G401.6 (cell line): ENCODE measurements around the gene HBA2.
"Not testable (repeated sequence)": the region's sequence is repeated elsewhere in the genome, so short reads cannot be mapped to it uniquely, and the experiment has no call there.

ENCODE experiments used
- FAIRE-seq: peaks from 2 replicates; lab custom pipeline; 2012; peaks lifted over from hg19 to GRCh38; lab: Jason Lieb, UNC

Gene HBA2

GRCh38 chr16:175011-175949 is 2.6 kb downstream of the HBA2 start:
- FAIRE-seq = no peak

- not testable (repeated sequence) for FAIRE-seq
Measured at GRCh38 chr16:176006-176405, 3.3 kb downstream of the HBA2 start.

GRCh38 chr16:176477-177382 is 4.1 kb downstream of the HBA2 start, which contains the start of gene HBA1:
TSS of gene HBA1 (plus strand) at chr16:176680. CDS start at chr16:176717, 37 bp downstream.
- not testable (repeated sequence) for FAIRE-seq

GRCh38 chr16:177394-177822 is 4.7 kb downstream of the HBA2 start:
- no peak for FAIRE-seq

GRCh38 chr16:177981-178667 is 5.4 kb downstream of the HBA2 start:
- FAIRE-seq = no peak

- no peak for FAIRE-seq
Measured at GRCh38 chr16:178668-179015, 6.0 kb downstream of the HBA2 start.

GRCh38 chr16:179211-180092 is 6.8 kb downstream of the HBA2 start:
- FAIRE-seq = no peak

GRCh38 chr16:180101-180675 is 7.5 kb downstream of the HBA2 start, which contains the start of gene HBQ1:
TSS of gene HBQ1 (plus strand) at chr16:180459. CDS start at chr16:180487, 28 bp downstream.
- no peak for FAIRE-seq

- no peak for FAIRE-seq
Measured at GRCh38 chr16:180681-181564, 8.2 kb downstream of the HBA2 start.

- no peak for FAIRE-seq
Measured at GRCh38 chr16:181565-182021, 8.9 kb downstream of the HBA2 start.

GRCh38 chr16:183005-183404 is 10.3 kb downstream of the HBA2 start:
- FAIRE-seq = no peak

GRCh38 chr16:185213-185612 is 12.5 kb downstream of the HBA2 start:
- FAIRE-seq = no peak

- no peak for FAIRE-seq
Measured at GRCh38 chr16:185691-186090, 13.0 kb downstream of the HBA2 start.

GRCh38 chr16:187330-187729 is 14.7 kb downstream of the HBA2 start:
- no peak for FAIRE-seq

GRCh38 chr16:188674-189073 is 16.0 kb downstream of the HBA2 start:
- no peak for FAIRE-seq

- no peak for FAIRE-seq
Measured at GRCh38 chr16:189604-190186, 17.0 kb downstream of the HBA2 start.

- no peak for FAIRE-seq
Measured at GRCh38 chr16:191831-192230, 19.2 kb downstream of the HBA2 start.

GRCh38 chr16:192686-193085 is 20.0 kb downstream of the HBA2 start:
- FAIRE-seq = no peak

- FAIRE-seq = no peak
Measured at GRCh38 chr16:193441-193840, 20.8 kb downstream of the HBA2 start.
